D341Med (cell line): Measurements from ENCODE around the gene RSPH6A.

Source experiments
- DNase-seq: peaks from one replicate; pipeline ENCODE4 v3.0.0; 2012; ENCODE audit warnings: low spot score

The RSPH6A gene

DNA sequence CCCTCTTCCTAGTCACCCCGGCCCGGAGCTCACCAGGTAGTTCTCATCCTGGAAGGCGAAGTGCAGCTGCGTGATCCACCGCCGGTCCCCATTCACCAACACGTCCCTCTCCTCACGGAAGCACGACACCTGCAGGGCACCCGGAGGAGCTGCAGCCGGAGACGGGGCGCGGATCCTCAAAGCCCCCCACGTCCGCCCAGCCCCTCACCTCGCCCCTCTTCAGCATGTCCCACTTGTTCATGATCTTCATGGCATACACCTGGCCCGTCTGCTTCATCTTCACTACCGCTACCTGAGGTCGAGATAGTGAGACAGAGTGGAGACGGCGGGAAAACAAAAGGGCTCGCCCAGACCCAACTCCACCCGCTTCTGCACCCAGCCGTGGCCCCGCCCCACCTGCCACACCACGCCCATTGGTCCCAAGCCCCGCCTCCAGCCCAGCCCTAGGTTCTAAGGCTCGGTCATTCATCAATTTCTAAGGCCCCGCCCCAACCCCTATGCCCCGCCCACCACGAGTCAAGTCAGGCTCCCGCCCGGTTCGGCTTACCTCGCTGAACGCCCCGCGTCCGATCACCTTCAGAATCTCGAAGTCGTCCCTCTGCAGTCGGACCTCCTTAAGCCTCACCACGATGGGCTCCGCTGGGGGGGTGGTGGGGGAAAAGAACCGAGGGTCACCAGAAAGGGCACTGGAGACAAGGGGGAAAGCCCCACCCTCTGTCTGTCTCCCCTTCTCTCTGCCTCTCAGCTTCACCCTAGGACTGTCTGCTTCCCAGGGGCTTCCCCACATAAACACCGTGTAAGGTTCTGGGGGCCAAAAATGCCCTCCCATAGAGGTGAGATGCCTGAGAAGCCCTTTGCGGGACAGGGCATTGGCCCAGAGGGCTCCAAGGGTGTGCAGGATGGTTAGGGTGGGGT, 35.6 kb downstream of the RSPH6A start:
- peak; percentile 94 for DNase-seq

DNA sequence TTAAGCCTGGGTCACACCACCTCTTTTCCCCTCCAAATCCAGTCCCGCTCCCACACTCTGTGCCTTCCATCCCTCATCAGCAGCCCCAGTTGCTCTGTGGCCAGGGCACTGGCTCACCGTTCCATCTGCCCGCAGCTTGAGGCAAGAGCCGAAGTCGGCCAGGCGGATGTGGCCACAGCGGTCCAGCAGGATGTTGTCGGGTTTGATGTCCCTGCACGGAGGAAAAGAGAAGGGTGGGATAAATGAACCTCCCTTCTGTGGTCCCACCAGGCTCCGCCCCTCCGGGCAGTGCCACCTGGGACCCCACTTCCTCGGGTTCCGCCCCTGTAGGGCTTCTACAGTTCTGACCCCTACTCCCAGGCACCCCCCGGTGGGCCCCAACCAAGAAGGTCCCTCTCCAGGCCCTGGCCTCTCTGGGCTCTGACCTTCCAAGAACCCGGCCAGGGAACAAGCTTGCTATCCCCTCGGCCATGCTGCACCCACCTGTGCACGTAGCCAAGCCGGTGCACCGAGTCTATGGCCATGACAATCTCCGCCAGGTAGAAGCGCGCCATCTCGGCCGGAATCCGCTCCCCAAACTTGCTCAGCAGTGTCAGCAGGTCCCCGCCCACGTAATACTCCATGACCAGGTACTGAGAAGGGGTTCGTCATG, 37.0 kb downstream of the RSPH6A start:
- no peak for DNase-seq

DNA sequence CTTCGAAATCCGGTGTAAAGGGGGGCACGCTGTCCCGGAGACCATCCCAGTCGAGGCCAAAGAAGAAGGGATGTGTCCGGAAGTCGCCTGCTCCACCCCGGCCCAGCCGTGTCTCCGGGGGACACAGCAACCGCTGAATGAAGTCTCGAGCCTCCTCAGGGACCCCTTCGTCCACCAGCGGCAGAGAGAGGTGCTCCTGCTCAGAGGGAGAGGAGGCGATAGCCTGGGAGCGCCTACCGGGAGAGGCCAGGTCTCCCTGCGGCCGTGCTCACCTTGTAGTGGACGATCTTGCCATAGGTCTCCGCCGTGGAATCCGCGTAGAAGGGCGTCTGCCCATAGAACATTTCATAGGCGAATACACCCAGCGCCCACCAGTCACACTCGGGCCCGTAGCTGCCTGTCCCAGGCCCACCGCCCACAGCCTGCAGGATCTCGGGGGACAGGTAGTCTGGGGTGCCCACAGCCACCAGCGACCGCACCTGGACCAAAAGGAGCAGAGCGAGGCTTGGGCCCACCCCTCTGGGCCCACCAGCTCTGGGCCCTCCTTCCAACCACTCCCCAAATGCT, 37.6 kb downstream of the RSPH6A start:
- no peak for DNase-seq

DNA sequence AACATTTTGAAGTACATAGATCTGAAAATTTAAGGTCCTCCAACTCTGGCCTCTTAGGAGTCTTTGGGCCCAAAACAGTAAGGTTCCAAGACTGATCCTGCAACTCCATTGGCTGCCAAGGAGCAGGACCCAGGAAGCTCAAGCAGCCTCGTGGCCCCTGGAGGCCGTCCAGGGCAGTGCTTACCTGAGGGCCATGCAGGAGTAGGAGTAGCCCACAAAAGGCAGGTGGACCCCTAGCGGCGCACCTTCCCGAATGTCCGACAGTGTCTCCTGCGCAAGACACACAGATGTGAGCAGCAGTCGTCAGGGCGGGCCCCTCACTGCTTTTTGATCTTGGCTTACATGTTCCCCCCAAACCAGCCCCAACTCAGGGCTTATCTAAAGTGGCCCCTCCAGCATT, 40.3 kb downstream of the RSPH6A start:
- DNase-seq = no peak

DNA sequence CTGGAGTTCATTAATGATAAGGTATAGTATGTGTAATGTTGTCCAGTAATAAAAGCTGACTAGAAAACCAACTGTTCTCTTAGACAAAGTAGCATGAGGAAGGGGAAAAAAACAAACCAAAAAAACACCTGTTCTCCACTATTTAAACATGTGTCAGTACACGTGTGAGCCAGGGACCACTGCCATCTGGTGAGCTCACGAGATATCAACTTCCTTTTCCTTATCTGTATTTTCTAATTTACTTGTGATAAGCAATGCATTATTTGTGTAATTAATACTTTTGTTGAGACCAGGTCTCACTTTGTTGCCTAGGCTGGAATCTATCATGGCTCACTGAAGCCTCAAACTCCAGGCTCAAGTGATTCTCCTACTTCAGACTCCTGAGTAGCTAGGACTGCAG, 41.7 kb downstream of the RSPH6A start:
- DNase-seq = no peak

DNA sequence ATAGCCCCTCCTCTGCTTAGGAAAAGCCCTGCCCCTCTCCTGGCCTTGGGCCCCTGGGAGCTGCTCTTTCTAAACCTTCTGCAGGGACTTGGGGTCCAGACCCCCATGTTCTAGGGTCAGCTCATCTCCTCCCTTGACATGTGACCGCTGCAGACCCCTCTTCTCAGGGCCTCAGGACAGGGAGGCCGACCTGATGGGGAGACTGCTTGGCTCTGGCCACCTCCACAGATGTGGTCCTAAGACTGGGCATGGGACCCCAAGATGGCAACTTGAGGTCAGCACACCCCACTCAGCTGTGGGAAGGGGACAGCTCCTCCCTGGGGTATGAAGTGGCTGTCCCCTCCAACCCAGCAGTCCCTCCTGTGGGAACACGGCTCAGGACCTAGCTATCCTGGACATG, 42.2 kb downstream of the RSPH6A start:
- no peak for DNase-seq

DNA sequence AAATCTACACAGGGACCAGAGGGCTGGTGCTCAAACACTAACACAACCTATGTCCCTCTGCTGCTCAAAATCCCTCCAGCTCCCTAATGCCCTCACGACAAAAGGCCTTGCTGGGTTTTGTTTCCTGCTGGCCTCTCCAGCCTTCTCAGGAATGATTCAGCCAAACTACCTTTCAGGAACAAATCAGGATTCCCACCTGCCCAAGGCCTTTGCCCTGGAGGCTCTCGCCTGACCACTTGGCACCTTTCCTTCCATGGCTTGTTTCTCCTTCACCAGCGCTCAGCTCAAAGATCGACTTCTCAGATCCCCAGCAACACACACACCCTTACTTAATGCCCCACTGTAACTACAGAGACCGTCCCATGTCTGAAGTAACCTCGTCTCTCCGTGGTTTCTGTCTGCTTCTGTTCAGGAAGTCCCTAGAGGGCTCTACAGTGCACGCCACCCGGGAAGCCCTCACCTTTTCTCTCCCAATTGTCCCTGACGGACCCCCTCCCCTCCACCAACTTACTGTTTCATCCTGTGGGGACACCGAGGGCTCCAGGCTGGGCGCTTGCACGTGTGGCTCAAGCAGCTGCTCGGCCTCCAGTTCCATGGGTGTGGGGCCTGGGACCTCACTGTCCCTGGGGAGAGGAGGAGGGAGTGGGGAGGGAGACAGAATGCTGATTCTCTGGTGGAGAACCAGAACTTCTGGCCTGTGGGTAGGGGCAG, 42.8 kb downstream of the RSPH6A start:
- no peak for DNase-seq

DNA sequence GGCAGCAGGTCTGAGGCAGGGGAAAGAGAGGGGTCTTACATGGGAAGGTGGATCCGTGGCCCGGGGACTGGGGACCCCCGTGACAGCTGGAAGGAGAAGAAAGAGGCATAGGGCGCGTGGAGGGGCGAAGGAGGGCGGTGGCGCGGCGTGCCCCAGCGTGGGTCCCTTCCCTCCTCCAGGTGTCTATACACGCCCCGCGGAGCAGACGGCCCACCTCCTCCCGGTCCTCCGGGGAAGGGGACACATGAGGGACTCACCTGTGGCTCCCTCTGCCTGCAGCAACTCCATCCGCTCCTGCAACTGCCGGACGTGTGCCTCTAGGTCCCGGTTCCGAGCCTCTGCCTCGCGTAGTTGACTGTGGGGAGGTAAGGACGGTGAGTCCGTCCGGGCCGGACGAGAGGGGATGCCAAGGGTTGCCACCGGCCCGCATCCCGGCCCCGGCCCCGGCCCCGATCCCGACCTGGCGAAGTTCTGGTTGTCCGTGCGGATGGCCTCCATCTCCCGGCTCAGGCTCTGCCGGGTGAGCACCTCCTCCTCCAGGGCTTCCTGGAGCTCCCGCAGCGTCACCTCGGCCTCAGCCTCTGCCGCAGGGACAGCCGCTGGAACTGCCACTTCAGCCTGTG, 43.7 kb downstream of the RSPH6A start:
- DNase-seq = no peak

DNA sequence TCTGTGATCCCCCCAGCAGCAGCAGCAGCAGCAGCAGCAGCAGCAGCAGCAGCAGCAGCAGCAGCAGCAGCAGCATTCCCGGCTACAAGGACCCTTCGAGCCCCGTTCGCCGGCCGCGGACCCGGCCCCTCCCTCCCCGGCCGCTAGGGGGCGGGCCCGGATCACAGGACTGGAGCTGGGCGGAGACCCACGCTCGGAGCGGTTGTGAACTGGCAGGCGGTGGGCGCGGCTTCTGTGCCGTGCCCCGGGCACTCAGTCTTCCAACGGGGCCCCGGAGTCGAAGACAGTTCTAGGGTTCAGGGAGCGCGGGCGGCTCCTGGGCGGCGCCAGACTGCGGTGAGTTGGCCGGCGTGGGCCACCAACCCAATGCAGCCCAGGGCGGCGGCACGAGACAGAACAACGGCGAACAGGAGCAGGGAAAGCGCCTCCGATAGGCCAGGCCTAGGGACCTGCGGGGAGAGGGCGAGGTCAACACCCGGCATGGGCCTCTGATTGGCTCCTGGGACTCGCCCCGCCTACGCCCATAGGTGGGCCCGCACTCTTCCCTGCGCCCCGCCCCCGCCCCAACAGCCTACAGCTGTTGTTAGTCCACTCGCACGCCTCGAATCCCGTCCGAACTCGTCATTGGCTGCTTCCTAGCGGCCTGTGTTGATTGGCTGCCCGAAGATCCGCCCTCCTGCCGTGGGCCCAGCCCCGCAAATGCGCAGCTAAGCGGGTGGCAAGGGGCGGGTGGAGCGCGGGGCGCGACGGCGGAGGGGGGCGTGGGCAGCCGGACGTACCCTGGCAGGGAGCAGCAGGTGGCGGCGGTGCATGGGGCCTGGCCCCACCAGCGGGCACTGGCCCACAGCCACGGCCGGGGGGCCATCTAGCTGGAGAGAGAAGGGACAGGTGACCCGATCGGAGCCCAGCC, 44.7 kb downstream of the RSPH6A start:
- peak; percentile 96 for DNase-seq

DNA sequence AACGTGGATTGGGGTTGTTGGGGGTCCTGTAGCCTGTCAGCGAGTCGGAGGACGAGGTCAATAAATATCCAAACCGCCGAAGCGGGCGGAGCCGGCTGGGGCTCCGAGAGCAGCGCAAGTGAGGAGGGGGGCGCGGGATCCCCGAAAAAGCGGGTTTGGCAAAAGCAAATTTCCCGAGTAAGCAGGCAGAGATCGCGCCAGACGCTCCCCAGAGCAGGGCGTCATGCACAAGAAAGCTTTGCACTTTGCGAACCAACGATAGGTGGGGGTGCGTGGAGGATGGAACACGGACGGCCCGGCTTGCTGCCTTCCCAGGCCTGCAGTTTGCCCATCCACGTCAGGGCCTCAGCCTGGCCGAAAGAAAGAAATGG, 45.3 kb downstream of the RSPH6A start:
- DNase-seq = no peak

DNA sequence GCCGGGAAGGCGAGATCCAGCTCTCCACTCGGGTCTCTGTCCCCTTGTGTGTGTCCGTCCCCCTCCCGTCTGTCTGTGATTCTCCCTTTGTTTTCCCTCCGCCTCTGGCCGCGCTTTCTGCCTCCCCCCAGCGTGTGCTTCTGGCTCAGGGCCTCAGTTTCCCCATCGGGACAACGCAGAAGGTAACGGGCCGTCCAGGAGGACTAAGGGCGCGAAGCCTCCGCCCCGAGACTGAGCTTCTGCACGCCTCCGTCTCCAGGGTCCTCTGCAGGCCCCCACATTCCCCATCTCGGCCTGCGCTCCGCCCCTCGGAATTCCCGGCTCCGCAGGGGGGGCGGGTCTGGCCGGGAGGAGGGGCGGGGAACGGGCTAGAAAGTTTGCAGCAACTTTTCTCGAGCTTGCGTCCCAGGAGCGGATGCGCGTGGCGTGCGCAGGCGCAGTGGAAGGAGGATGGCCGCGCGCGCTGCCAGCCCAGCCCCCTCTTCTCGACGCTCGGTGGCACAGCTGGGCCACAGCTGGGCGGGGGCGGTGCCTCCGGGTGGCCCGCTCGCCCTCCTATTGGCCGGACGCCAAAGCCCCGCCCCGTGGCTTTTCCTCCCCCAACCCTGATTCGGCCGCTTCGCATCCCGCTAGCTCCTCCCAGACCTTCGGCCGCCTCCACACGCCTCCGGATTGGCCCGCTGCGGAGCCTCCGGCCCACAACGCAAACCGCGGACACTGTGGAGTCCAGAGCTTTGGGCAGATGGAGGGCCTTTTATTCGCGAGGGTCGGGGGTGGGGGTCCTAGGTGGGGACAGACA, 45.9 kb downstream of the RSPH6A start, which contains the start of gene SIX5:
TSS of gene SIX5 (minus strand) at position 269 of the 799 bp plus-strand sequence. CDS start 408 bp downstream, outside the sequence.
- peak; percentile 98 for DNase-seq

DNA sequence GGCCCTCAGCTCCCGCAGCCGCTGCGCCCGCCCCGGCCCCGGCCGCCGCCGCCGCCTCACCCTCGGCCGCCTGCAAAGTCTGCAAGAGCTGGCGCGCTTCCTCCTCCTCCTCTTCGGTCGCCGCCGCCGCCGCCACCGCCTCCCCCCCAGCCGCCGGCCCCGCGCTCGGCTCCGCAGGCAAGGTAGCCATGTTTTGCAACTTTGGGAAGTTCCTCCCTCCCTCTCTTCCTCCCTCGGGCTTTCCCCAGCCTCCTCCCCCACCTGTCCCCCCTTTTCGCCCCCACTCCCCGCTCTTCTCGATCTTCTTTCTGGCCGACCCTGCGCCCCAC, 46.5 kb downstream of the RSPH6A start:
- no peak for DNase-seq

DNA sequence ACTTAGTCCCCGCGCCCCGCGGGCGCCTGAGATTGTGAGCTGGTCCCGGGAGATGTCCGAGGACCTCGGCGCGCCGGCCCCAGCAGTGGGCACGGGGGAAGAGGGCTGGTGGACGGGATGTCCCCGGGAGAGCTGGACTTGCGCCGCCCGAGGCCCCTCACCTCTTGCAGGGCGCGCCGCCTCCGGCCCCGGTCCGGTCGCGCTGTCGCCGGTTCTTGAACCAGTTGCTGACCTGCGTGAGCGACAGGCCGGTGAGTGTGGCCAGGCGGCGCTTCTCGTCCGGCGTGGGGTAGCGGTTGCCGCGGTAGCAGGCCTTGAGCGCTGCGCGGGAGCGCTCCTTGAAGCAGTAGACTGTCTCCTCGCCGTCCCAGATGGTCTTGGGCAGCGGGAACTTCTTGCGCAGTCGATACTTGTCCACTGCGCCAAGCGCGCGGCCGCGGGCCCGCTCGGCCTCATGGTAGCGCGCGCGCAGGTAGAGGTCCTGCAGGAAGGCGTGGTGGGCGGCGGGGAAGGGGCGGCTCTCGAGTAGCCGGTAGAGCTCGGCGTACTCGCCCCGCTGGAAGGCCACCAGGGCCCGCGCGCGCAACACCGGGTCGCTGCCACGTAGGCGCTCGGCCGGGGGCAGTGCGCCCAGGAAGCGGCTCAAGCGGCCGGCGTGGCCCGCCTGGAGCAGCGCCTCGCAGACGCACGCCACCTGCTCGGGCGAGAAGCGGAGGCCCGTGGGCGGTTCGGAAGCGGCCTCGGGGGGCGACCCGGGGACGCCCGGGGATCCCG, 47.0 kb downstream of the RSPH6A start:
- peak; percentile 72 for DNase-seq

DNA sequence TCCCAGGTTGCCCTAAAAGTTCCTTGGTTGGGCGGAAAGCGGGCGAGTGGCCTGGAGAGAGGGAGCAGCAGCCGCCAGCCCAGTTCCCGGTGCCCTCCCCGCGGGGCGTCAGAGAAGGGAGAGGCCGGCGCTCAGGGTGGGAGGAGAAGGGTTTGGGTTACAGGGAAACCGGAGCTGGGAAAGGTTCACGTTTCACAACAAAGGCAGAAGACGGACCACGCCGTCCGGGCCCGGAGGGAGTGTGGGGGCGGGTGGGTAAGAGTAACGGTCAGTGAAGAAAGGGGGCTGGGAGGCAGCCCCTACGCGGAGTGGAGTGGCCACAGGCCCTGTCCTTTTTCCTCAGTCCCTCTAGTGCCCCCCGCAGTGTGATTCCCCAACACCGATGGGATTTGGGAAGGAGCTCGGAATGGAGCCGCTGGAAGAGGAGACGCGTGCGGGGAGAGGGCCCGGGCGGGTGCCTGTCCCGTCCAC, 47.7 kb downstream of the RSPH6A start:
- no peak for DNase-seq

DNA sequence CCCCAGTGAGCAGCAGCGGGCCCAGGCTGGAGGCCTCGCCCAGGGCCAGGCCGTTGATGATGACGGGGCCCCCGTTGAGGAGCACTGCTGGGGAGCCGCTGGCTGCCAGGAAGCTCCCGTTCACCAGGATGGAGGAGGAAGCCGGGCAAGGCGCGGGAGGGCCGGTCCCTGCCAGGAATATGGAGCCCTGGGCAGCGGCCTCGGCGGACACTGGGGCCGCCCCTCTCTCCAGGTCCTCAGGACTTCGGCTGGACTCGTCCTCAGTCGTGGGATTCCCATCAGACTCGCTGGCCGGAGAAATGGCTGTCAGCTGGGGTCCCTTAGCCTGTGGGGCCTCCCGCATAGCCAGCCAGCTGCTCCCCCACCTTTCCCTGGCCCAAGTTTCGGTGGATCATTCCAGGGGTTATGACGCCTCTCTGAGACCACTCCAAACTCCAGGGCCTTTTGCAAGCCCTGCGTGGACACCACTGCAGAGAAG, 48.2 kb downstream of the RSPH6A start:
- DNase-seq = no peak

DNA sequence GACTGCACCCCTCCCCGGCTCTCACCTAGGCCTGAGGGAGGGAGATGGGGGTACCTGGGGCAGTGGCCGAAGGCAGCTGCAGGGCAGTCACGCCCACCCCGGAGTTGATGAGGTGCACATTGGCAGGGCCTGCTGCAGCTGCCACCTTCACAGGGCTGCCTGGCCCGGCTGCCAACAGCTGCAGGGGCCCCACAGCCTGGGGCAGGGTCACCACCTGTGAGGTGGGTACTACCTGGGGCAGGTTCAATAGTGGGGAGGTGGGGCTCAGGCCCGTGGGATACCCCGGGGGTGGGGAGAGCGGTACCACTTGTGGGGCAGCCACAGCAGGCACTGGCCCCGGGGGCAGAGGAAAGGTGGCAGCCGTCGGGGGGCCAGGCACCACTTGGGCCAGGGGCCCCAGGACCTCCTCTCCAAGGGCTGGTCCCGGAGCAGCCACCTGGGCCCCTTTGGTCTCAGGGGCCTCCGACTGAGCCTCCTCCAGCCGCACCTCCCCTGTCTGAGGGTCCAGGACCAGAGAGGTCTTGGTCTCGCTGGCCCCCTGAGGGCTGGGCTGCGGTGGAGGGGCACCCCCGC, 48.7 kb downstream of the RSPH6A start:
- no peak for DNase-seq

DNA sequence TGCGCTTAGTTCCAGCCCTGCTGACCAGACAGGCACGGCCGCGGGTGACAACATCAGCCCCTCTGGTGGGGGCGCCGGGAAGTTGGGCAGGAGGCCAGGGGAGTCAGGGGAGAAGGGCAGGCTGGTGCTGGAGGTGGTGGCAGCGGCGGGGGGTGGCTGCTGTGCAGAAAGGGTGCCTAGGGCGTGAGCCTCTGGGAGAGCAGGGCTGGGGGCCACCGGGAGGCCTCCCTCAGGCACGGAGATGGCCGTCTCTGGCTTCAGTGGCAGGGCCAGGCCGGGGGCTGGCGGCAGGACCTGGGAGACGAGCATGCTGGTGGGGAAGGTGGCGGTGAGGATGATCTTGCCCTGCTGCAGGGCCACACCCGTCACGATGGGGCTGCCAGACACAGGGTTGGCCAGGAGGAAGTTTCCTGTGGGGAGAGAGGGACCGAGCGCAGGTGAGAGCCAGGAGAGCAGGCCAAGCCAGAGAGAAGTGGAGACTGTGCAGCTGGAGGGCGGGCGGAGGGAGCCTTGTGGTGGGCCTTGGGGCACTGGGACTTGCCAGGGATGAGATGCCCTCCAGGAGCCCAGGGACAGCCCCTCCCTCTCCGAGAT, 49.3 kb downstream of the RSPH6A start:
- DNase-seq = no peak

DNA sequence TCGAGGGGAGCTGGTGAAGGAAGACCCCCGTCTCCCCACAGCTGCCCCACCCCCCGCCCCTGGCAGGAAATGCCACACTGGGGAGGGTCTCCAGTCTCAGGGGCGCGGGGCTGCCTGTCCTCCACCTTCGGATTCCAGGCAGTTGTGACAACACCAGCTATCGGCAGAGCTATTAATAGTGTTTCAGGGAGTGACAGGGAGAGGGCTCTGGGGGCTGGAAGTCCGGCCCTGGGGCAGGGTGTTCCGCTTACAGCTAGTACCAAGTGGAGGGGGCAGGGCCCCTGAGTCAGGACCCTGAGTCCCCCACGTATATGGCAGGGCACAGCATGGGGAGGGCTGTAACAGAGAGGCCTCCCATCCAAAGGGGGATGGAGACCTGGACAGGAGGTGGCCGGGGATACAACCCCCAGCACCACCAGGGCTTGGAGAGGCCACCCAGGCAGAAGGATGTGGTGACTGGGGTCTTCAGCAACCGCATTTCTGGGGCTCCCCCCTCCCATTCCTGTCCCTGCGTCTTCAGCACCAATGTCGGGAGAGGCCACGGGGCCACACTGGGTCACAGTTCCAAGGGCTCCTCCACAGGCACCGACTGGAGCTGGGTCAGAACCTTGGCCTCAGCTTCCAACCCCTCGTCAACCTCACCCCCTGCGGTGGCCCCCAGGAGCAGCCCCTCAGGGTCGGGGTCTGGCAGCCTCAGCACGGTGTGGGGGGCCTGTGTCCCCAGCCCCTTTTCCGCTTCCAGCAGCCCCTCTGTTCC, 50.0 kb downstream of the RSPH6A start:
- DNase-seq = no peak
